Stimulated activated CD4-positive, alpha-beta T cell treated with anti-CD3 and anti-CD28 coated beads, Interleukin-4, amount 100 ng/mL, for 48 hours (primary cell): ENCODE data around the gene STXBP1.

ENCODE experiments used
- DNase-seq, 2 donors: peaks; one replicate each; pipeline ENCODE4 v3.0.0-alpha.2; 2020; ENCODE audit warnings: low read depth in 2 of 2

STXBP1 gene

GRCh38 chr9:127693143-127693542 lies 81.1 kb downstream of the STXBP1 start:
- no peak for DNase-seq

- DNase-seq: no peak
Measured at GRCh38 chr9:127693697-127694096, 81.6 kb downstream of the STXBP1 start.

- no peak for DNase-seq
Measured at GRCh38 chr9:127694890-127695720, 83.0 kb downstream of the STXBP1 start.

GRCh38 chr9:127697575-127697974 lies 85.5 kb downstream of the STXBP1 start:
- DNase-seq: no peak

- DNase-seq: no peak
Measured at GRCh38 chr9:127698386-127698785, 86.3 kb downstream of the STXBP1 start.

- peak; percentile 77 to 86 for DNase-seq
Measured at GRCh38 chr9:127698985-127699670, 87.1 kb downstream of the STXBP1 start.

- DNase-seq: no peak
Measured at GRCh38 chr9:127700140-127700539, 88.1 kb downstream of the STXBP1 start.

- DNase-seq: no peak
Measured at GRCh38 chr9:127700594-127701255, 88.6 kb downstream of the STXBP1 start.

- DNase-seq: no peak
Measured at GRCh38 chr9:127703289-127703946, 91.3 kb downstream of the STXBP1 start.

- DNase-seq: no peak
Measured at GRCh38 chr9:127705577-127706379, 93.7 kb downstream of the STXBP1 start.

- no peak for DNase-seq
Measured at GRCh38 chr9:127706836-127707241, 94.8 kb downstream of the STXBP1 start, which contains the start of gene CFAP157. TSS of gene CFAP157 (plus strand) at chr9:127706988. CDS start at chr9:127707032, 44 bp downstream.

GRCh38 chr9:127707766-127708165 lies 95.7 kb downstream of the STXBP1 start:
- peak in 1 of 2 donors; percentile 23 for DNase-seq

- DNase-seq: no peak
Measured at GRCh38 chr9:127708952-127709587, 97.0 kb downstream of the STXBP1 start.

- no peak for DNase-seq
Measured at GRCh38 chr9:127710204-127710783, 98.2 kb downstream of the STXBP1 start.

- no peak for DNase-seq
Measured at GRCh38 chr9:127711226-127711701, 99.2 kb downstream of the STXBP1 start.

GRCh38 chr9:127711831-127712274 lies 99.8 kb downstream of the STXBP1 start:
- DNase-seq: no peak

GRCh38 chr9:127712371-127712770 lies 100.3 kb downstream of the STXBP1 start:
- no peak for DNase-seq

- DNase-seq: no peak
Measured at GRCh38 chr9:127712867-127713266, 100.8 kb downstream of the STXBP1 start.

- DNase-seq: no peak
Measured at GRCh38 chr9:127714020-127714750, 102.1 kb downstream of the STXBP1 start.
